Tibial nerve (tissue), 4 donors: ENCODE results near the gene RAET1L. TPM values are rescaled to one million over a fixed set of nuclear protein-coding genes. Genes with fewer than 3 reads are reported as not detected.

Experiments used
- DNase-seq, 2 donors: peaks; one replicate each; pipeline ENCODE4 v3.0.0-alpha.2; 2019; ENCODE audit warnings: low spot score in 2 of 2
- H3K27ac ChIP-seq, 4 donors: fragments of 200-600 bp; sonication (generic) in 3 of 4; one replicate each; pipeline ENCODE4 v1.5.1; 2017 to 2019; ENCODE audit warnings: mild to moderate bottlenecking in 1 of 4
- H3K27me3 ChIP-seq, 2 donors: fragments of 200-600 bp; sonication (generic) in 1 of 2; one replicate each; pipeline versions ENCODE4 v1.5.1 to v1.6.0; 2017 to 2019
- H3K36me3 ChIP-seq, 3 donors: fragments of 200-600 bp; sonication (generic); one replicate each; pipeline ENCODE4 v1.5.1; 2018 to 2019
- H3K4me1 ChIP-seq, 4 donors: fragments of 200-600 bp; sonication (generic) in 3 of 4; one replicate each; pipeline ENCODE4 v1.5.1; 2017 to 2019
- H3K4me3 ChIP-seq, 4 donors: fragments of 200-600 bp; sonication (generic) in 3 of 4; one replicate each; pipeline ENCODE4 v1.5.1; 2017 to 2019; ENCODE audit warnings: mild to moderate bottlenecking in 1 of 4, moderate library complexity in 1 of 4
- H3K9me3 ChIP-seq, 4 donors: fragments of 200-600 bp; sonication (generic) in 3 of 4; one replicate each; pipeline ENCODE4 v1.5.1; 2017 to 2019
- EP300 ChIP-seq, 2 donors: sonication (generic); formaldehyde crosslinking; IDR thresholded peaks; one replicate each; pipeline ENCODE4 v1.6.1; 2017; ENCODE audit warnings: antibody characterized with exemption in 2 of 2, mild to moderate bottlenecking in 1 of 2
- POLR2A ChIP-seq, 2 donors: fragments of 450-650 bp; IDR thresholded peaks; one replicate each; pipeline ENCODE4 v1.6.1; 2017; ENCODE audit warnings: antibody characterized with exemption in 2 of 2, mild to moderate bottlenecking in 2 of 2, moderate library complexity in 2 of 2
- WGBS, 2 donors: methylation state at CpG; one replicate each; pipeline ENCODE4 v1.1.5; 2018; 5-methylcytosine and 5-hydroxymethylcytosine counted together
- total RNA-seq, 4 donors: library from RNA; depleted of rRNA; stranded (reverse); fragments of >200 nt; gene quantifications; one replicate each; pipeline ENCODE4 v1.1.0, GENCODE V29; 2016
- TF ChIP-seq, protein P1 (sequence below), 5 experiments: fragments of 200-600 bp in 3 of 5; fragments of 450-650 bp in 2 of 5; sonication (generic) in 3 of 5; IDR thresholded peaks; one replicate each; pipeline ENCODE4 v1.5.1; 2016 to 2019; ENCODE audit warnings: antibody characterized with exemption in 5 of 5, mild to moderate bottlenecking in 3 of 5, moderate library complexity in 2 of 5

The RAET1L gene
- total RNA-seq, 4 donors from 2014 or later = not detected

DNA sequence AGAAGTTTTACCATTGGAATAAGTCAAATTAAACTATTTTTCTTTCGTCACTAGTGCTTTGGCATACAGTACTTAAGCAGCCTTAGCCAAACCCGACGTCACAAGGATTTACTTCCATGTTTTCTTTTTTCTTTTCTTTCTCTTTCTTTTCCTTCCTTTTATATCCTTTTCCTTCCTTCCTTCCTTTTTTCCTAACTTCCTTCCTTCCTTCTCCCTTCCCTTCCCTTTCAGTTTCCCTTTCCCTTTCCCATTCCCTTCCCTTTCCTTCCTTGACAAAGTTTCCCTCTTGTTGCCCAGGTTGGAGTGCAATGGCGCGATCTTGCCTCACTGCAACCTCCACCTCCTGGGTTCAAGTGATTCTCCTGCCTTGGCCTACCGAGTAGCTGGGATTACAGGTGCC lies 33.7 kb upstream of the RAET1L start:
- H3K9me3 ChIP-seq = no peaks in the 10 kb centered on the region
- no peak overlapping the region for H3K4me3 ChIP-seq
- WGBS, 2 donors = 91% methylated on average over 6 of the region's 6 CpGs
- peaks cover 0 to 1% of the 10 kb centered on the region in 2 donors for H3K27me3 ChIP-seq
- DNase-seq = no peak
- H3K4me1 ChIP-seq = no peaks in the 10 kb centered on the region
- peaks cover 0 to 8% (median 0%) of the 10 kb centered on the region in 3 donors for H3K36me3 ChIP-seq
- H3K27ac ChIP-seq = no peak overlapping the region
- no peak for TF ChIP-seq EP300 (IDR thresholded peaks at IDR 0.05)
- TF ChIP-seq, protein P1, sequence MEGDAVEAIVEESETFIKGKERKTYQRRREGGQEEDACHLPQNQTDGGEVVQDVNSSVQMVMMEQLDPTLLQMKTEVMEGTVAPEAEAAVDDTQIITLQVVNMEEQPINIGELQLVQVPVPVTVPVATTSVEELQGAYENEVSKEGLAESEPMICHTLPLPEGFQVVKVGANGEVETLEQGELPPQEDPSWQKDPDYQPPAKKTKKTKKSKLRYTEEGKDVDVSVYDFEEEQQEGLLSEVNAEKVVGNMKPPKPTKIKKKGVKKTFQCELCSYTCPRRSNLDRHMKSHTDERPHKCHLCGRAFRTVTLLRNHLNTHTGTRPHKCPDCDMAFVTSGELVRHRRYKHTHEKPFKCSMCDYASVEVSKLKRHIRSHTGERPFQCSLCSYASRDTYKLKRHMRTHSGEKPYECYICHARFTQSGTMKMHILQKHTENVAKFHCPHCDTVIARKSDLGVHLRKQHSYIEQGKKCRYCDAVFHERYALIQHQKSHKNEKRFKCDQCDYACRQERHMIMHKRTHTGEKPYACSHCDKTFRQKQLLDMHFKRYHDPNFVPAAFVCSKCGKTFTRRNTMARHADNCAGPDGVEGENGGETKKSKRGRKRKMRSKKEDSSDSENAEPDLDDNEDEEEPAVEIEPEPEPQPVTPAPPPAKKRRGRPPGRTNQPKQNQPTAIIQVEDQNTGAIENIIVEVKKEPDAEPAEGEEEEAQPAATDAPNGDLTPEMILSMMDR (IDR thresholded peaks at IDR 0.05) = no peak
- no peak for TF ChIP-seq POLR2A (IDR thresholded peaks at IDR 0.05)

DNA sequence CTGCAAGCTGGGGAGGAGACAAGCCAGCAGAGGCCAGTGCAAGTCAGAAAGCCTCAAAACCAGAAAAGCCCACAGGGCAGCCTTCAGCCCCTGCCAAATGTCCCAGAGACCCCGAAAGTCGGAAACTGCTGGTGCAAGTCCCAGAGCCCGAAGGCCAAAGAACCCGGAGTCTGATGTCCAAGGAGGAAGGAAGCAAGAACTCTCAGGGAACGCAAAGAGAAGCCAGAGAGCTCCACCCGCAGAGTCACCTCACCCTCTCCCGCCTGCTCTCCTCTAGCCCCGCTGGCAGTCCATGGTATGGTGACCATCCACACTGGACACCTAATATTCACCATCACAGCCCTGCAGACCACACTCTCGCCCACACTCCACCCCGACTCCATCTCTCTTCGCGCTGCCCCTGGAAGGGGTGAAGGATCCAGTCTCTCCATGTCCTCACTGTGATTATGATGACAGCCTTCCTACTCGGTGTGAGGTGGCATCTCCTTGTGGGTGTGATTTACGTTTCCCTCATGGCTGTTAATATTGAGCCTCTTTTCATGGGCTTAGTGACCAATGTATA lies 33.0 kb upstream of the RAET1L start:
- Histone ChIP-seq H3K4me1 (no peaks in the 10 kb centered on the region), H3K4me3 (no peak overlapping the region), H3K27ac (no peak overlapping the region), H3K27me3 (peaks cover 0 to 8% of the 10 kb centered on the region in 2 donors), H3K36me3 (peaks cover 0 to 2% (median 0%) of the 10 kb centered on the region in 3 donors), H3K9me3 (no peaks in the 10 kb centered on the region)
- DNase-seq = no peak
- TF ChIP-seq POLR2A (IDR thresholded peaks at IDR 0.05) (no peak), EP300 (IDR thresholded peaks at IDR 0.05) (no peak)
- TF ChIP-seq, protein P1 (IDR thresholded peaks at IDR 0.05) = no peak
- 88 to 89% methylated on average over 14 of the region's 14 CpGs for WGBS, 2 donors

DNA sequence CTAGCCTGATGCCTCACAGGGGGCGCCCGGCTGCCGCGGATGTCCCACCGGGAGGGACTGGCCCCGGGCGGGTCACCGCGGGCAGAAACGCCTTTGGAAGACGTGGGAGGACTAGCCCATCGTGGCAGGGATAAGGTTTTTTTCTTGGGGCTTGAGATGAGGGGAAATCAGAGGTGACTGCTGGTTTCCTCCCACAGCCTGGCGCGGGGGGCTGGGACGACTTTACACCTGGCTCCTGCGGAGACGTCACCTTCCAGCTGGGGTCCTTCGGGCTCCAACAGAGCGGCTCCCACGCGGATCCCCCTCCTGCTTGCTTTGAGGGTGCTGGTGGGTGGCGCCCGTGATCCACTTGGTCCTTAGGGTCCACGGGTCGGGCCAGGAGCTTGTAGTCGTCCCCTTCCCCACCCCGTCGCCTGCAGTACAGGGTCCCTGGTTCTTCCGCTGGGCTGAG lies 32.2 kb upstream of the RAET1L start:
- Histone ChIP-seq H3K36me3 (no peaks in the 10 kb centered on the region), H3K27ac (no peak overlapping the region), H3K4me3 (no peak overlapping the region), H3K4me1 (no peaks in the 10 kb centered on the region), H3K27me3 (peaks cover 0 to 16% of the 10 kb centered on the region in 2 donors), H3K9me3 (no peaks in the 10 kb centered on the region)
- TF ChIP-seq POLR2A (IDR thresholded peaks at IDR 0.05) (no peak), EP300 (IDR thresholded peaks at IDR 0.05) (no peak)
- TF ChIP-seq, protein P1 (IDR thresholded peaks at IDR 0.05) = no peak
- WGBS, 2 donors = 83 to 84% methylated on average over 29 of the region's 29 CpGs
- DNase-seq = no peak

DNA sequence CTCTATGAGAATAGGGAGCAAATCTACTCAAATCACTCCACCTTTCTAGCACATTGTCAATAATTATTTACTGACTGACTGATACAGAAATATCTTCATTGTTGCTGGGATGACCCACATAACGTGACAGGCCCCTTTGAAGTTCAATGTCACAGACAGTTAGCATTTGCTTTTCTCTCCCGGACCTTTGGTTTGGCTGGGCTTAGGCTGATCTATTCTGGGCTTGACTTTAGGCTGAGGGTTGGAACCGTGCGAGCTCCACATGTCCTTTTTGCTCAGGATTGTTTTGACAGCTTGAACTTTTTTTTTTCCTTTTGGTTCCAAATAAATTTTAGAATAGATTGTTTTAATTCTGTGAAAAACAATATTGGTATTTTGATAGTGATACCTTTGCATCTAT lies 31.6 kb upstream of the RAET1L start:
- no peak for DNase-seq
- Histone ChIP-seq H3K27me3 (peaks cover 0 to 19% of the 10 kb centered on the region in 2 donors), H3K36me3 (no peaks in the 10 kb centered on the region), H3K4me1 (no peaks in the 10 kb centered on the region), H3K9me3 (no peaks in the 10 kb centered on the region), H3K4me3 (no peak overlapping the region), H3K27ac (no peak overlapping the region)
- 58 to 63% methylated on average over 4 of the region's 4 CpGs for WGBS, 2 donors
- TF ChIP-seq EP300 (IDR thresholded peaks at IDR 0.05) (no peak), POLR2A (IDR thresholded peaks at IDR 0.05) (no peak)
- TF ChIP-seq, protein P1 (IDR thresholded peaks at IDR 0.05) = no peak

DNA sequence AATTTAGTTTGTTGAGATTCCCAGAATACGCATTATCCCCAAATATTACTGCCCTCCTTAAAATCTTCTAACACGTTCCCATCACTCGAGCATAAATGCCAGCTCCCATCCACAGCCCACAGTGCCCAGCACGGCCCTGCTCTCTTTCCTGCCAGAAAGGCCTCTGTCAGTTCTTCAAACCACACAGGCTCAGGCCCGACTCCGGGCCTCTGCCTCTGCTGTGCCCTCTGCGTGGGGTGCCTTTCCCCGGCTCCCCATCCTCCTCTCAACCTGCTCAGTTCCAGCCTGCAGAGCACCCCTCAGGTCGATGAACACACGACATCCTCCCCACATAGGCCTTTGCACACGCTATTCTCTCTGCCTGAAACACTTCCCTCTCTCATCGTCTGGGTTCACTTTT lies 30.8 kb upstream of the RAET1L start:
- H3K27ac ChIP-seq = no peak overlapping the region
- no peak for DNase-seq
- H3K4me1 ChIP-seq = no peaks in the 10 kb centered on the region
- H3K27me3 ChIP-seq = peaks cover 0 to 23% of the 10 kb centered on the region in 2 donors
- H3K4me3 ChIP-seq = no peak overlapping the region
- TF ChIP-seq POLR2A (IDR thresholded peaks at IDR 0.05) = no peak
- TF ChIP-seq, protein P1 (IDR thresholded peaks at IDR 0.05) = no peak
- no peak for TF ChIP-seq EP300 (IDR thresholded peaks at IDR 0.05)
- 69 to 82% methylated on average over 12 of the region's 12 CpGs for WGBS, 2 donors
- no peaks in the 10 kb centered on the region for H3K36me3 ChIP-seq
- H3K9me3 ChIP-seq = no peaks in the 10 kb centered on the region
